Left lung (tissue), 10 donors: Measurements from ENCODE around the gene ATF6. TPM values are rescaled to one million over a fixed set of nuclear protein-coding genes. Genes with fewer than 3 reads are reported as not detected.
"Not testable (repeated sequence)": the region's sequence is repeated elsewhere in the genome, so short reads cannot be mapped to it uniquely, and the experiment has no call there.

Source experiments
- ATAC-seq: fragments of 200-7000 bp; cut with Tn5 transposase; one replicate; pipeline ENCODE4 v1.9.1; 2020; ENCODE audit warnings: moderate library complexity
- DNase-seq, 4 donors: peaks; one replicate each; pipeline ENCODE4 v3.0.0-alpha.2; 2013 to 2020
- H3K27ac ChIP-seq, 2 donors: fragments of 200-600 bp; sonication (generic) in 1 of 2; one replicate each; pipeline versions ENCODE4 v1.5.0 to v1.8.0; 2020 to 2021
- H3K27me3 ChIP-seq, 2 donors: fragments of 200-600 bp; sonication (generic) in 1 of 2; one replicate each; pipeline versions ENCODE4 v1.5.0 to v1.8.0; 2020 to 2021
- H3K36me3 ChIP-seq, 2 donors: fragments of 200-600 bp; sonication (generic) in 1 of 2; one replicate each; pipeline versions ENCODE4 v1.5.0 to v1.8.0; 2020 to 2021
- H3K4me1 ChIP-seq, 2 donors: fragments of 200-600 bp; one replicate each; pipeline ENCODE4 v1.8.0; 2021
- H3K4me3 ChIP-seq, 2 donors: fragments of 200-600 bp; sonication (generic) in 1 of 2; one replicate each; pipeline versions ENCODE4 v1.5.0 to v1.8.0; 2020 to 2021; ENCODE audit warnings: mild to moderate bottlenecking in 1 of 2
- H3K9me3 ChIP-seq, 2 donors: fragments of 200-600 bp; sonication (generic) in 1 of 2; one replicate each; pipeline versions ENCODE4 v1.5.0 to v1.8.0; 2020 to 2021
- CTCF ChIP-seq, 2 donors: fragments of 200-600 bp; sonication (generic) in 1 of 2; IDR thresholded peaks; one replicate each; pipeline versions ENCODE4 v1.5.0 to v1.8.0; 2021; ENCODE audit warnings: antibody characterized with exemption in 2 of 2
- intact Hi-C, 2 donors: fragments of 100-400 bp; cut with DNase I; formaldehyde crosslinking; loops; one replicate each; pipeline versions ENCODE4 v1.11.2 to v1.14.2; 2022
- polyA plus RNA-seq, 6 donors: library from polyadenylated mRNA; unstranded; fragments of 120-200 nt; gene quantifications; one replicate each; pipeline ENCODE4 v1.2.1, GENCODE V29; 2013; ENCODE audit not compliant: insufficient read length in 6 of 6
- total RNA-seq, 2 donors: library from RNA; stranded (reverse); fragmentation: NEBNext Ultra II Directional; extraction: Animal tissue kit (Norgen Biotek cat#: 25700); gene quantifications; one replicate each; pipeline ENCODE4 v1.2.1, GENCODE V29; 2021
- donor health status: DM: no; HTN: yes; CAD: no.
- donor health status: DM: no; HTN: no; CAD: no.

ATF6 gene
- total and polyA plus RNA-seq, 8 donors: 26.3 to 32.6 (median 29.5) TPM

DNA sequence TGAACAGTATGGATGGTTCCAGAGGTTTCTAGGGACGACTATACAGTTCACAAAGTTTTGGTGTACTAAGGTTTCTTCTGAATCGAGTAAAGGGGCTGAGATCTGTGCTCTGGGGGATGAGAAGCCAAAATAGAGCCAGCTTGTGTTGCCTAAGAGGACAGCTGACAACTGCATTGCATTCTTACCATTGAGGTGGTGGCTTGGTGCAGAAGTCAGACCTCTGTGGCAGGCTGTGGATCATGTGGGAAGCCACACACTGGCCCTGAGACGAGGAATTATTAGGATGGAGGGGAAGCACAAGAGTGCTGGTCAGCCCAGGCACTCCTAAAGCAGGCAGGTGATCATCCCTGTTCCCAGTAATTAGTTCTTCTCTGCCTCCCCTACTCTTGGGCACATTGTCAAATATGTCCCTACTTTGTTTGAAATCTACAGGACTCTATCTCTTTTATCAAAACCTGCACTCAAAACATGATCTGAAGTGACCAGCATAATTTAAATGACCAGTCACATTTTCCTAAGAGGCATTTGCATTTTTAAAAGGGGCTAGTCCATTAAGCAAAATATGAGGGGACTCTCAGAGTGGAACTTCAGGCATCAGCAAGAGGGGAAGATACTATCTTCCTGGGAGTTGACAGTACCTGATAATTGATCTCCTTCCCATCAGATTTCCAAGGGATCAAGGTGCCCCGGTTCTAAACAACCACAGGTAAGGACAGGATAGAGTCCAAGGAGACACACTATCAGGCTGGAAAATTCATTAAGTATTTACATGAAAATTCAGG, 45.0 kb upstream of the ATF6 start, which contains the start of gene FCRLB:
Gene FCRLB (plus strand): TSS at position 589 of the 782 bp plus-strand sequence. CDS start 1,129 bp downstream, outside the sequence.
- Histone ChIP-seq H3K27ac (no peak within 1 kb of the TSS), H3K4me1 (peaks cover 0 to 14% of the 10 kb centered on the region in 2 donors), H3K27me3 (peaks cover 3 to 72% of the 10 kb centered on the region in 2 donors), H3K9me3 (no peaks in the 10 kb centered on the region), H3K4me3 (no peak within 1 kb of the TSS), H3K36me3 (no peaks in the 10 kb centered on the region)
- DNase-seq (no peak), ATAC-seq (no peak)
- no peak for TF ChIP-seq CTCF (IDR thresholded peaks at IDR 0.05)
- intact Hi-C loops: no loop called here

DNA sequence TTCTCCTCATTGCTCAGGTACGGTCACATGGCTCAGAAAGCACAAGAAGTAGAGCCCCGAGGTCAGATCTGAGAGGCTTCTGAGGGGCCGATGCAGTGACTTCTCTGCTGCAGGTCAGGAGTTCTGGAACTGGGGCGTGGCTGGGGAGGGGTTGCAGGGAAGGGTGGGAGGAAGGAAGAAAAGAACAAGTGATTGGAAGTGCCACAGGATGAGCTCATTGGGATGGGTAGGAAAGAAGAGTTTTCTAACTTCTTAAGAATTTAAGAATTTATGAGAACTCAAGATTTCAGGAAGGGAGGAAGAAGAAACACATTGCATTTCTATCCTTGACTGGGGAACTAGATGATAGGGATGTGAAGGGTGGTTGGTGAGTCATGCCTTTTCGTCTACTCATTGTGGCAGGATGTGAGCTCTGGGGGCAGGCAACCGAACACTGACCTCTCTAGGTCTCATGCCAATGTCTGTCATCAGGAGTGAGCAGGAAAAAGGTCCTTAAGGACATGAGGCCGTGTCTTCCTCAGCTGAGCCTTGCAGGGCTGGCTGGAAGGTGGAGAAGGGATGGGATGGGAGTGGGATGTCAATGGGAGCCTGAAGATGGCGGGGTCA, 44.3 kb upstream of the ATF6 start:
- Histone ChIP-seq H3K4me1 (peaks cover 0 to 21% of the 10 kb centered on the region in 2 donors), H3K27me3 (peaks cover 3 to 72% of the 10 kb centered on the region in 2 donors), H3K9me3 (no peaks in the 10 kb centered on the region), H3K36me3 (no peaks in the 10 kb centered on the region), H3K27ac (no peak overlapping the region), H3K4me3 (no peak overlapping the region)
- DNase-seq: peak in 1 of 4 donors; percentile 46
- intact Hi-C loops: no loop called here
- no peak for TF ChIP-seq CTCF (IDR thresholded peaks at IDR 0.05)
- ATAC-seq: no peak

GRCh38 chr1:161722406-161722805, 43.7 kb upstream of the ATF6 start:
- no peaks in the 10 kb centered on the region for H3K9me3 ChIP-seq
- intact Hi-C loops: no loop called here
- no peak for DNase-seq
- no peak for ATAC-seq
- peaks cover 3 to 72% of the 10 kb centered on the region in 2 donors for H3K27me3 ChIP-seq
- H3K4me1 ChIP-seq: peaks cover 0 to 25% of the 10 kb centered on the region in 2 donors
- H3K4me3 ChIP-seq: no peak overlapping the region
- TF ChIP-seq CTCF (IDR thresholded peaks at IDR 0.05): no peak
- H3K27ac ChIP-seq: no peak overlapping the region
- no peaks in the 10 kb centered on the region for H3K36me3 ChIP-seq

GRCh38 chr1:161723459-161724141, 42.5 kb upstream of the ATF6 start:
- no peak overlapping the region for H3K4me3 ChIP-seq
- intact Hi-C loops: no loop called here
- H3K9me3 ChIP-seq: no peaks in the 10 kb centered on the region
- ATAC-seq (no peak), DNase-seq (peak in 1 of 4 donors; percentile 57)
- no peak for TF ChIP-seq CTCF (IDR thresholded peaks at IDR 0.05)
- no peaks in the 10 kb centered on the region for H3K36me3 ChIP-seq
- peaks cover 0 to 31% of the 10 kb centered on the region in 2 donors for H3K4me1 ChIP-seq
- peaks cover 3 to 79% of the 10 kb centered on the region in 2 donors for H3K27me3 ChIP-seq
- H3K27ac ChIP-seq: no peak overlapping the region

DNA sequence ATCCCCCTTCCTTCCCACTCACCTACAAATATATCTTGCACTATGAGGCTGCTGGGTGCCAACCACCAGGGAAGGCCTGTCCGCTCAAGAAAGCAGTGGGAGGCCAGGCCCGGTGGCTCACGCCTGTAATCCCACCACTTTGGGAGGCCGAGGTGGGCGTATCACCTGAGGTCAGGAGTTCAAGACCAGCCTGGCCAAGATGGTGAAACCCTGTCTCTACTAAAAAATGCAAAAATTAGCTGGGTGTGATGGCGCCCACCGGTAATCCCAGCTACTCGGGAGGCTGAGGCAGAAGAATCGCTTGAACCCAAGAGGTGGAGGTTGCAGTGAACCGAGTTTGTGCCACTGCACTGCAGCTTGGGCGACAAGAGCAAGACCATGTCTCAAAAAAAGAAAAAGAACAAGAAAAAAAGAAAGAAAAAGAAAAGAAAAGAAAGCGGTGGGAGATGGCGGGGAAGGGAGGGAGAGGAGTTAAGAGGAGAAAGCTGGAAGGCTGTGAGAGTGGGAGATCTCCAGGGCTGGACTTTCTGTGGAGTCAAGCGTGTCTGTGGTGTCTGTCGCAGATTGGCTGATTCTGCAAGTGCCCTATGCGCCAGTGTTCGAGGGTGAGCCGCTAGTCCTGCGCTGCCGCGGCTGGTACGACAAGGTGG, 40.7 kb upstream of the ATF6 start:
- H3K9me3 ChIP-seq, ATAC-seq, DNase-seq, intact Hi-C loops, H3K36me3 ChIP-seq: not testable (repeated sequence)
- Histone ChIP-seq H3K27me3 (peaks cover 3 to 90% of the 10 kb centered on the region in 2 donors), H3K4me1 (peaks cover 0 to 31% of the 10 kb centered on the region in 2 donors), H3K27ac (peak overlapping the region in 1 of 2 donors; percentile 85), H3K4me3 (peak overlapping the region; percentile 68 to 75)
